ENCODE data around the gene CDK16.
"Not testable (repeated sequence)": the region's sequence is repeated elsewhere in the genome, so short reads cannot be mapped to it uniquely, and the experiment has no call there.

CDK16 gene

DNA sequence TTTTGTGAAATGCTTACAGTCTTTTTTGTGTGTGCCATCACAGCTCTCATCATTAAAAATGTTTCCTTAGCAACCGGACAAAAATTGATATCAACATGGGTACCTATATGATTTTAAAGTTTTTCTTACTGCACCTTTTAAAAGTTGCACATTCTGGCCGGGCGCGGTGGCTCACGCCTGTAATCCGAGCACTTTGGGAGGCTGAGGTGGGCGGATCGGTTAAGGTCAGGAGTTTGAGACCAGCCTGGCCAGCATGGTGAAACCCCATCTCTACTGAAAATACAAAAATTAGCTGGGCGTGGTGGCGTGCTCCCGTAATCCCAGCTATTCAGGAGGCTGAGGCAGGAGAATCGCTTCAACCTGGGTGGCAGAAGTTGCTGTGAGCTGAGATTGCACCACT is 39.1 kb downstream of the CDK16 start:
- DNase-seq, result not testable (repeated sequence)

GRCh38 chrX:47264483-47265173 is 46.1 kb downstream of the CDK16 start:
- no peak for DNase-seq

DNA sequence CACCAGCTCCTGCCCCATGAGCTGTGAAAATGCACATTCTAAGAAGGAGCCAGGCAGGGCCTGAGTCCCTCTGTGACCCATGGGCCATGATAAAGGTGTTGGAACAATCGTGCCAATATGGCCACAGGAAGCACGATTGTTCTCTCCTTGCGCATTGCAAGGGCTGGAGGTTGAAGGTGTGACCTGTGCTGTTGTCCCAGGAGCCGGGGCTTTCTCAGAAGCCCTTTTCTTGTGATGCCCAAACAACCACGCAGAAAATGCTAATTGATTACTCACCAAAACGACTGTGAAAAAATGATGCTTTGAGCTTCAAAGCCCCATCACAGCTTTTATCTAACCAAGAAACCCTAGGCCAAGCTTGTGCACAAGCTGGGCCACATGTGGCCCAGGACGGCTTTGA is 48.2 kb downstream of the CDK16 start:
- no peak for DNase-seq

DNA sequence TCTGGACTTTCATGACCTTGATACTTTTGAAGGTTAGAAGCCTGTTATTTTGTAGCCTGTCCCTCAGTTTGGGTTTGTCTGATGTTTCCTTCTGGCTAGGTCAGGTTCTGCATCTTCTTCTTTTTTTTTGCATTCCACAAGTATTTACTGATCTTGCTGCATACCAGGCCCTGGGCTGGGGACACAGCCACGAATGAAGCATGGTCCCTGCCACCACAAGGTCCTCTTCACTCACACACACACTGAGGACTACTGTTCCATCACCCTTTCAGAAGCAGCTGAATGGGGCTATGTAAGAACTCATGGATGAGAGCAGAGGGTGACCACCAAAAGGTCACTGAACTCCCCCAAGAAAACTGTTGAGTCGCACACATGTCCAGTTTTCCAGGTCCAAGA is 53.5 kb downstream of the CDK16 start:
- no peak for DNase-seq

- no peak for DNase-seq
These were observed 54.7 kb downstream of the CDK16 start for GRCh38 chrX:47273011-47273730.

- no peak for DNase-seq
These were observed 60.2 kb downstream of the CDK16 start for GRCh38 chrX:47278691-47279090.
